ENCODE results near the gene KCNQ4. TPM values are rescaled to one million over a fixed set of nuclear protein-coding genes. Genes with fewer than 3 reads are reported as not detected.

Gene KCNQ4
- total RNA-seq, 2 experiments from 2014 or later, result 0.64 to 0.82 TPM

- no peak for DNase-seq
- Mint-ChIP-seq H3K4me3 (no peak overlapping the region), H3K4me1 (peaks cover 17% of the 10 kb centered on the region), H3K9me3 (no peaks in the 10 kb centered on the region), H3K27ac (no peak overlapping the region), H3K36me3 (no peaks in the 10 kb centered on the region), H3K27me3 (no peaks in the 10 kb centered on the region)
Observed at GRCh38 chr1:40825996-40826395, 42.4 kb downstream of the KCNQ4 start.

DNA sequence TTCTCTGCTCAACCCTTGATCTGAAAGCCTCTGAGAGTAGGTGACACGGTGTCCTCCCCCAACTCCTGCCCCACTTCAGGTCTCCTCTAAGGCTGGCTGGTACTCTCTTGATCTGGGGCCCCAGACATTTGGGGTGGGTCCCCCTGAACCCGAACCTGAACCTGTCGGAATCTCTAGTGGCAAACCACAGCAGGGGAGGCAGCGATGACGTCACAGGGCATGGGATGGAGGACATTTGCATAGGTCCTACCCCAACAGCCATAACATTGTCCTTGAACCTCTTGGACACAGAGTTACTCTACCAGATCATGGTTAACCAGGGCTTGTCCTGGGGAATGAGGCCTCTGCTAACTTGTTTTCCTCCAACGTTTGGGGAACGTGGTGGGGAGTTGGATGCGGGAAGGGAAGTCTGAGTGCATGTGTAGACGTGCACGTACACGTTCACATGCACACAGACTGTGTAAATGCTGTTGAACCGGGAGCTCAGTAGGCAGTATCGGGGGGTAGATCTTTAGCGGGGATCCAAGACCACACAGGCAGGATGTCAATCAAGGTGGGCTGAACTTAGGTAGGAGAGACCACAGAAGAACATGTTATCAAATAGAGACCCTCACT is 46.2 kb downstream of the KCNQ4 start:
- no peak overlapping the region for H3K4me3 Mint-ChIP-seq
- H3K9me3 Mint-ChIP-seq, result no peaks in the 10 kb centered on the region

DNA sequence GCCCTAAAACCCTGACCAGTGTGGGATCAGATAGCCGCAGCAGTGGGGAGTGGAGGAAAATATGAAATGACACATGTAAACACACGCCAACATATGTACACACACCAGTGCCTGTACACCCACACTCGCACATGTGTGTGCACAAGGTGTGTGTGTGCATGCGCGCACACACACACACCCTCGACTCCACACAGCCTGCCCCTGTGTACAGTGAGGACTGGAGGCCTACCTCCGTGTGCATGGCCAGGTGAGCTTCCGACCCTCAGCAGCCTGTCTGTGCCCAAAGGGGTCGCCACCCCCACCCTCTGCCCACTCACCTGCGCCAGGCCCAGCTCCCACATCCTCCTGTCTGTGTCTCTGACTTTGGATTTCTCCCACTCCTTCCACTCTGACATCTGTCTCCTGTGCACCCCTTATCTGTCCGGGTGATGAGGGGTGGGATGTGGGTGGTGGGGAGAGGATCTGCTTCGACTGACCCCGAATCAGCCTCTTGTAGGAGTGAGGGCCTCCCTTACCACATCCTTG is 46.9 kb downstream of the KCNQ4 start:
- DNase-seq, result no peak
- Mint-ChIP-seq H3K36me3 (no peaks in the 10 kb centered on the region), H3K27ac (no peak overlapping the region), H3K27me3 (no peaks in the 10 kb centered on the region), H3K4me1 (peaks cover 9% of the 10 kb centered on the region), H3K4me3 (no peak overlapping the region), H3K9me3 (no peaks in the 10 kb centered on the region)

More for the DNA sequence above, 46.2 kb downstream of the KCNQ4 start:
- no peak overlapping the region for H3K27ac Mint-ChIP-seq
- no peaks in the 10 kb centered on the region for H3K36me3 Mint-ChIP-seq
- H3K27me3 Mint-ChIP-seq, result no peaks in the 10 kb centered on the region
- no peak for DNase-seq
- peaks cover 16% of the 10 kb centered on the region for H3K4me1 Mint-ChIP-seq

DNA sequence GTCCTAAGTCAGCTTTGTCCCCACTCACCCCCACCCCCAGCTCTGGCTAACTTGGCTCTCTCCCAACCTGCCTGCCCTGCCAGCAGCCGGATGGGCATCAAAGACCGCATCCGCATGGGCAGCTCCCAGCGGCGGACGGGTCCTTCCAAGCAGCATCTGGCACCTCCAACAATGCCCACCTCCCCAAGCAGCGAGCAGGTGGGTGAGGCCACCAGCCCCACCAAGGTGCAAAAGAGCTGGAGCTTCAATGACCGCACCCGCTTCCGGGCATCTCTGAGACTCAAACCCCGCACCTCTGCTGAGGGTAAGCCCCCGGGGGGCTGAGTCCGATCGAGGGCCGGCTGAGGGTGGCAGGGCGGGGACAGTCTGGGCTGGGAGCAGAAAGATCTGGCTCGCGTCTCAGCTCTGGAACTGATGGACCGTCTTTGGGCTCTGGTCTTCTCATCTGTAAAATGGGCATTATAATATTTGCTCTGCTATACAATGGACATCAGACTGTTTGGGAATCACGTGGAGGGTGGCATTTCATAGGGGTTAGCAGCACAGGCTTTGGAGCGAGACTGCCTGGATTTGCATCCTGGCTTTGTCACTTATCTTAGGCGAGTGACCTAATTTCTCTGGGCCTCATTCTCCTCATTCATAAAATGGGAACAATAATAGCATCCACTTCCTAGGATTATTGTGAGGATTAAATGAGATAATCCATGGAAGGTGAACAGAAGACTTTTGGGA is 47.6 kb downstream of the KCNQ4 start:
- H3K27me3 Mint-ChIP-seq, result no peaks in the 10 kb centered on the region
- no peak overlapping the region for H3K27ac Mint-ChIP-seq
- peaks cover 3% of the 10 kb centered on the region for H3K4me1 Mint-ChIP-seq
- no peak for DNase-seq
- no peak overlapping the region for H3K4me3 Mint-ChIP-seq
- H3K9me3 Mint-ChIP-seq, result no peaks in the 10 kb centered on the region
- H3K36me3 Mint-ChIP-seq, result no peaks in the 10 kb centered on the region

GRCh38 chr1:40833979-40834378 is 50.4 kb downstream of the KCNQ4 start:
- DNase-seq, result no peak
- H3K4me1 Mint-ChIP-seq, result peaks cover under 1% of the 10 kb centered on the region
- H3K27me3 Mint-ChIP-seq, result no peaks in the 10 kb centered on the region
- no peaks in the 10 kb centered on the region for H3K9me3 Mint-ChIP-seq
- H3K4me3 Mint-ChIP-seq, result no peak overlapping the region
- H3K27ac Mint-ChIP-seq, result no peak overlapping the region
- no peaks in the 10 kb centered on the region for H3K36me3 Mint-ChIP-seq

DNA sequence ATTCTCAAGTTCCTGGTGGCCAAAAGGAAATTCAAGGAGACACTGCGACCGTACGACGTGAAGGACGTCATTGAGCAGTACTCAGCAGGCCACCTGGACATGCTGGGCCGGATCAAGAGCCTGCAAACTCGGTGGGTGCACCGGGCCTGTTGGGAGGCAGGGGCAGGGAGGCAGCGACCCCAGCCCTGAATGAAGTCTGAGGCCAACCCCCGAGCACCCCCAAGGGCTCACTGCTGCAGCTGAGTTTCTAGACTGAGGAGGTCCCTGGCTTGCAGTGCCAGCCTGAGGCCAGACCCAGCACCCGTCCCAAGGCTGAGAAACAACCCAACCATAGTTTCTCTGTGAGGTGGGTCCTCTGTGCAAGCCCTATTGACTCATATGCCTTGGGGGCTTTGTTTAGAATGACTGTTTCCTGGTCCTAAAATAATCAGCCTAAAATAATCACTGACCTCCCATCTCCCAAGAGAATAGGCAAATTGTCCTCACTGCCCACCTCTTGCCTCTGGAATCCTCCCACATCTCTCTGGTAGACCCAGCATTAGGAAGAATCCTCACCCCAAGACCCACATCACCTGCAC is 51.5 kb downstream of the KCNQ4 start:
- H3K4me1 Mint-ChIP-seq, result peaks cover 8% of the 10 kb centered on the region
- H3K27me3 Mint-ChIP-seq, result no peaks in the 10 kb centered on the region
- no peak for DNase-seq
- H3K9me3 Mint-ChIP-seq, result no peaks in the 10 kb centered on the region
- H3K36me3 Mint-ChIP-seq, result no peaks in the 10 kb centered on the region
- no peak overlapping the region for H3K4me3 Mint-ChIP-seq
- no peak overlapping the region for H3K27ac Mint-ChIP-seq

GRCh38 chr1:40836283-40836682 is 52.7 kb downstream of the KCNQ4 start:
- Mint-ChIP-seq H3K27me3 (no peaks in the 10 kb centered on the region), H3K9me3 (no peaks in the 10 kb centered on the region), H3K4me3 (no peak overlapping the region), H3K36me3 (no peaks in the 10 kb centered on the region), H3K27ac (no peak overlapping the region), H3K4me1 (peaks cover 20% of the 10 kb centered on the region)
- DNase-seq, result no peak

DNA sequence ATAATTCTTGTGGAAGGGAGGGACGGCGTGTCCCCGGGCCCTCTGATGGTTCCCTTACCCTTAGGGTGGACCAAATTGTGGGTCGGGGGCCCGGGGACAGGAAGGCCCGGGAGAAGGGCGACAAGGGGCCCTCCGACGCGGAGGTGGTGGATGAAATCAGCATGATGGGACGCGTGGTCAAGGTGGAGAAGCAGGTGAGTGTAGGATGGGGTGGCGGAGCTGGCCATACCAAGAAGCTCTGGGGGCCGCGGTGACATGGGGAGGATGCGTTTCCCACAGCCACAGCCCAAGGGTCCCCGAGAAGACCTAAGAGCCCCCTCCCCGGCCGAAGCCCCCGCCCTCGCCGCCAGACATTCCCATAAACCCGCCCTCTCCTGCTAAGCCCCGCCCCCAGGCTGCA is 54.0 kb downstream of the KCNQ4 start:
- DNase-seq, result no peak
- Mint-ChIP-seq H3K4me3 (no peak overlapping the region), H3K27ac (no peak overlapping the region), H3K36me3 (no peaks in the 10 kb centered on the region), H3K27me3 (no peaks in the 10 kb centered on the region), H3K9me3 (peaks cover 3% of the 10 kb centered on the region), H3K4me1 (peaks cover 22% of the 10 kb centered on the region)

GRCh38 chr1:40838045-40838979 is 54.7 kb downstream of the KCNQ4 start:
- peaks cover 22% of the 10 kb centered on the region for H3K4me1 Mint-ChIP-seq
- DNase-seq, result no peak
- H3K27me3 Mint-ChIP-seq, result no peaks in the 10 kb centered on the region
- H3K27ac Mint-ChIP-seq, result no peak overlapping the region
- no peak overlapping the region for H3K4me3 Mint-ChIP-seq
- H3K36me3 Mint-ChIP-seq, result no peaks in the 10 kb centered on the region
- peaks cover 4% of the 10 kb centered on the region for H3K9me3 Mint-ChIP-seq

- Mint-ChIP-seq H3K27ac (no peak overlapping the region), H3K4me3 (no peak overlapping the region), H3K36me3 (no peaks in the 10 kb centered on the region), H3K4me1 (peaks cover 22% of the 10 kb centered on the region), H3K27me3 (no peaks in the 10 kb centered on the region), H3K9me3 (peaks cover 4% of the 10 kb centered on the region)
- DNase-seq, result no peak
Observed at GRCh38 chr1:40838980-40839942, 55.7 kb downstream of the KCNQ4 start.

- Mint-ChIP-seq H3K4me1 (peaks cover 25% of the 10 kb centered on the region), H3K27ac (no peak overlapping the region), H3K9me3 (peaks cover 4% of the 10 kb centered on the region), H3K36me3 (no peaks in the 10 kb centered on the region), H3K4me3 (no peak overlapping the region), H3K27me3 (no peaks in the 10 kb centered on the region)
- DNase-seq, result no peak
Observed at GRCh38 chr1:40839943-40840335, 56.4 kb downstream of the KCNQ4 start.

- Mint-ChIP-seq H3K4me3 (no peak overlapping the region), H3K27ac (no peak overlapping the region), H3K9me3 (peaks cover 4% of the 10 kb centered on the region), H3K4me1 (peaks cover 31% of the 10 kb centered on the region), H3K36me3 (no peaks in the 10 kb centered on the region), H3K27me3 (no peaks in the 10 kb centered on the region)
- DNase-seq, result no peak
Observed at GRCh38 chr1:40840526-40841323, 57.1 kb downstream of the KCNQ4 start.

DNA sequence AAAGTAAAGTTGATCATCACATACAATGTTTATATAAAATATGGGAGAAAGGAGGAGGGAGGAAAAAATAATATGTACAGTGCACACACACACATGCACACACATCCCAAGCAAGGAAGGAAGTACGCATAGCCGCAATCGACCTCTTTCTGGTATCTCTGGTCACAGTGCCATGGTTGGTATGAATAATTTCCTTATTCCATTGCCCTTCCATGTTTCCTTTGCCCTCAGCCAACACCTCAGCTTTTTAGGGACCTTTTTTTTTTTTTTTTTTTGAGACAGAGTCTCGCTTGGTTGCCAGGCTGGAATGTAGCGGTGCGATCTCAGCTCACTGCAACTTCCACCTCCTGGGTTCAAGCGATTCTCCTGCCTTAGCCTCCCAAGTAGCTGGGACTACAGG is 58.0 kb downstream of the KCNQ4 start:
- Mint-ChIP-seq H3K27ac (no peak overlapping the region), H3K4me1 (peaks cover 31% of the 10 kb centered on the region), H3K36me3 (no peaks in the 10 kb centered on the region), H3K4me3 (no peak overlapping the region), H3K27me3 (no peaks in the 10 kb centered on the region), H3K9me3 (peaks cover 4% of the 10 kb centered on the region)
- no peak for DNase-seq

Data from activated naive CD8-positive, alpha-beta T cell treated with anti-CD3 and anti-CD28 coated beads for 36 hours (primary cell).